Measurements from ENCODE around the gene VWA8.
"Not testable (repeated sequence)": the region's sequence is repeated elsewhere in the genome, so short reads cannot be mapped to it uniquely, and the experiment has no call there.

VWA8 gene

DNA sequence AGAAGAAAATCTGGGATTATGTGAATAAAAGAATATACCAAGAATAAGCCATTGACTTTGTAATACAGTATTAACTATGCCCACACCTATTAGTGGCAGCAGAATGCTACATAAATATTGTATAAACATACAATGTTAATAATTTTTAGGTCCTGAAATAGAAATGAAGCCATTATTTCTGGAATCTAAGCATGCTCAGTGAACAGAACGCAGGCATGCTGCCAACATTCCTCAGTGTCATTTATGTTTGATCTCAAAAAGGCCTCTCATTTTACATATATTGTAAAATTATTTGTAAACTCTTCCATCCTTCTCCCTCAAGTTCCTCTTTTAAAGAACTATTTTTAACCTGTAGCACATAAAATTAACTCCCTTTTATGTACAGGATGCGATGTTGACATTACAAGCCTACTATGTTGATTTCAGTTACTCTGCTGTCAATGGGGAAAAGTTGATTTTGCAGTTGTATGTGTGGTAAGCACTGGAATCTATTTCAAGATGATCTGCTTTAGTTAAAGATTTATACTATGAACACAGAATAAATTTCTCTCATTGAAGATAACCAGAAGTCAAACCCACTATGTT lies 118.8 kb downstream of the VWA8 start:
- DNase-seq = no peak

GRCh38 chr13:41837629-41838028 lies 123.3 kb downstream of the VWA8 start:
- no peak for DNase-seq

DNA sequence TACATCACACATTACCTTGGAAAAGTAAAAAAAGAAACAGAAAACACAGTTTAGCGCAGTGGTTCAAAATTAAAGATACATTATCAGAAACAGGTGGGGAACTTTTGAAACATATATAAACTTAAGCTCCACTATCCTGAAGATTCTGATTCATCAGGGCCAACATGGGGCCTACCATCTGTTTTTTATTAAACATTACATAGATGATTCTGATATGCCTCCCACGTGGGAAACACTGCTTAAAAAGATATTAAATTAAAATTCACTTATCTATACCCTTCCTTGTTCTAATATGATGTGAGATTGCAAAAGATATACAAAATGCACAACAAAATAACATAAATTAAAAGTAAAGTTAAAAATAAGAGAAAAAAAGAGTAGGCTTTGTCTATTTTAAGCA lies 125.0 kb downstream of the VWA8 start:
- no peak for DNase-seq

DNA sequence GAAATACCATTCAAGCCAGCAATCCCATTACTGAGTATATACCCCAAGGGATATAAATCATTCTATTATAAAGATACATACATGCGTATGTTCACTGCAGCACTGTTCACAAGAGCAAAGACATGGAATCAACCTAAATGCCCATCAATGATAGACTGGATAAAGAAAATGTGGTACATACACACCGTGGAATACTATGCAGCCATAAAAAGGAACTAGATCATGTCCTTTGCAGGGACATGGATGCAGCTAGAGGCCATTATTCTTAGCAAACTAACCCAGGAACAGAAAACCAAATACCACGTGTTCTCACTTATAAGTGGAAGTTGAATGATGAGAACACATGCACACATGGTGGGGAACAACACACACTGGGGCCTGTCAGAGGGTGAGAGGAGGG lies 126.2 kb downstream of the VWA8 start:
- not testable (repeated sequence) for DNase-seq

DNA sequence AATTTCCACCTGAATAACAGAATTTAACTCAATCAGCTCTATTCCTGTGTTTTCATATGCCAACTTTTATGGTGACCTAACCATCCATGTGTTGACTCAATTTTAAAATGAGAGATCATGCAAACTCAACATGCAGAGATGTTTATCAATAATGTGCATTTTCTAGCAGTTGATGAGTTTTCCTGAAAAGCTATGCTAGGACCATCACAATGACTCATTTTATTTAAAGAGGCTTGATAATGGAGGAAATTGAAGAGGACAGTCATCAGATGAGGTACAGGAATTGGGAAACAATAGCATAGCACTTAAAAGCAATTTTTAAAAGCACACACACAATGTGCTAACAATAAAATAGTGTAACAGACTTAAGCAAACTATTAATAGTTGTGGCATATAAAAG lies 127.1 kb downstream of the VWA8 start:
- DNase-seq = no peak

GRCh38 chr13:41833201-41833600 lies 127.7 kb downstream of the VWA8 start:
- DNase-seq = no peak

- DNase-seq = no peak
Measured at GRCh38 chr13:41827507-41828213, 133.2 kb downstream of the VWA8 start.

DNA sequence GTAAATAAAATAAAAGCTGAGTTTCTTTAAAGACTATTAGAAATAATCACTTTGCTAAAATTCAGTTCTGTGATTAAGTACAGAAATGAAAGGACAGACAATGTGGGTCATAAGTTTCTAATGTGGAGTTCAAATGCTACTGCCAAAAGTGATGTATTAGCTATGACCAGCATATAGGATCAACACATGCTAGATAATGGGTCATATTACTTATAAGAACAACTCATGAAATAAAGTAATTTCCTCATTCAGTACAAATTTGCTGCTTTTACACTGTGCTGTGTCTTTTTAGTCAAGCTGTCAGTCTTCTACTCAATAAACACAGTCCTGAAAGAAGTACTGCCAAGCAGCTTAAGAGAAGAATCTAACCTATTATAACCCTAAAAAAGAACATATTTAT lies 135.2 kb downstream of the VWA8 start:
- DNase-seq = no peak

GRCh38 chr13:41823476-41823875 lies 137.4 kb downstream of the VWA8 start:
- DNase-seq = no peak

- DNase-seq = no peak
Measured at GRCh38 chr13:41822560-41822959, 138.3 kb downstream of the VWA8 start.

DNA sequence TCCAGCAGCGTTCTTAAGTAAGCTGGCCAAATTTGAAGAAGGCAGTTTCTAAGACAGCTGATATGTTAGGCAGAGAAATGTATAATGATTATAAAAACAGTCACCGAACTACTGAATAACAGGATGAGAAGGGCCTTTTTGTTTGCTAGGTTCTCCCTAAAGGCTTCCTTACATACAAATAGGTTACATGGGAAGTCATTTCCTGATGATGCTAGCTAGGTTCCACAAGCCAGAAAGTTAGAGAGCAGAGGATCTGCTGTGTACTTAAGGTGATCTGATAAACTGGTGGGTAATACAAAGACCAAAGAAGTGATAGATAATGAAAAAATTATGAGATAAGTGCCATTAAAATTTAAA lies 139.7 kb downstream of the VWA8 start:
- no peak for DNase-seq

DNA sequence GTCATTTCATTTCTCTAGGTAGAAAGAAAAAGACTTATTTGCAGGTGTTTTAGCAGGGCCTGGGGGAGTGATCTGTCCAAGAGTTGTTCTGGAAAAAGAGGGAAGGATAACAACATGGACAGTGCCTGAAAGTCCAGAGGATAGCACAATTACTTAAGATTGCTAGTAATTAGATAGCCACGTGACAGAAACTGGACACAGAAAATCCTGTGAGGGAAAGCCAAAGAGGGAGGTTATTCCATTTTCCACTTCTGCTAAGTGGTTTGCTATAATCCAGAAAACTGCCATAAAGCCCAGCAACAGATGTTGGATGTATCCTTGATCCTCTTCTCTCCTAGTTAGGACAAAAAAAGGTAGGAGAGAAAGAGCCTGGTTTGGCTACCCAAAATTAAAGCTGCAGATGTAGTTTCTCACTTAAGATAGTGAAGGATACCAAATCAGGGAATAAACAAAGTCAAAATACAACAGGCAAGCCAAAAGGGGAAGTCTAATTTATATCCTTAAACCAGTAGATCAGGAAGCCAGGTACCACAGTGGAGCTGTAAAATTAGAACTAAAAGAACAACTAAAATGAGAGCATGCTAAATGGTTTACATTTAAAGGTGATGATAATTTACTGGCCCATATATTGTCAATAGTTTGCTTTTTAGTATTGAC lies 140.2 kb downstream of the VWA8 start:
- DNase-seq = no peak

DNA sequence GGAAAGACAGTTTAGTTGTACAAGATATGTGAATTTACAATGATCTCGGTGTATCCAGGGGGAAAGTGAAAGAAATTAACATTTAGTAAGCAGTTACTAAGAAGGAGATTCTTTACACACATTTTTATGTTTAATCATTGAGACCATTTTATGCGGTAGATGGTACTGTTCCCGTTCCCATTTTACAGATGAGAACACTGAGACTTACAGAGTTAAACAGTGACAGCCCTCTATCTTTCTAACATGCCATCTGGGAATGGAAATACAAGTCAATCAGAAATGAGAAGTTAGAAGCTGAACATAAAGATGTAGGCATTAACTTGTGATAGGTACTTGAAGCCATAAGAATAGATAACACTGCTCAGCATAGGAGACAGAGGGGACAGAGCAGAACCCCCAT lies 144.9 kb downstream of the VWA8 start:
- no peak for DNase-seq

- DNase-seq = no peak
Measured at GRCh38 chr13:41813426-41813825, 147.5 kb downstream of the VWA8 start.

DNA sequence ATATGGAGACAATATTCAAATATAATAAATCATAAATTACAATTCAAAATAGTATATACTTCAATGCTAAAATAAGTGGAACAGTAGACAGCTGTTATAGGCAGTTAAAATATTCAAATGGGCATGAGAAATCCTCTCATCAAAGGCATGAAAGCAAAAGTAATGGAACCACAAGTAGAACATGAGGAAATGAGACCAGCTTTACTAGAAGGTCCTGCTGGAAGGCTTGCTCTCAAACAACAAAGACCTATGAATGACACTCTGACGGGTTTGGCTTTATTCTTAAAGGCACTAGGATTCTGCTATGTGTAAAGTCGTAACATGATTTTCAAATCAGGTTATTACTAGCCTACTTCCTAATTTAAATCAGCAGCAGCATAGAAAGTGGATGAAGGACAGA lies 148.1 kb downstream of the VWA8 start:
- DNase-seq = no peak

DNA sequence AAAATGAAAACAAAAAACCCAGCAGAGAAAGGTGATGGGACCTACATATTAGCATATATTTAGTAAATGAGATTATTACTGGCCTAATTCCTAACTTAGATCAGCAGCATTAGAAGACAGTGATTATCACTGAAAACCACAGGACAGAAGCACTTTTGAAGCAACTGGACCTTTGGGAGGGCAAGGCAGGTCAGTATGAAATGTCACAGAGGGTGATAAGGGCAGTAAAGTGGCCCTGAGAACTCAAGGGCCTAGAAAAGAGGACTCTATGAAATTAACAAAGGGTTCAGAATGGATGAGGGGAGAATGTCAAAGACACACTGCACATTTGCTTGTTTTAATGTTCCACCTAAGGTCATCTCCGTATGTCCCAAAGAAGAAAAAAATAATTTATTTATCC lies 148.7 kb downstream of the VWA8 start:
- DNase-seq = no peak

DNA sequence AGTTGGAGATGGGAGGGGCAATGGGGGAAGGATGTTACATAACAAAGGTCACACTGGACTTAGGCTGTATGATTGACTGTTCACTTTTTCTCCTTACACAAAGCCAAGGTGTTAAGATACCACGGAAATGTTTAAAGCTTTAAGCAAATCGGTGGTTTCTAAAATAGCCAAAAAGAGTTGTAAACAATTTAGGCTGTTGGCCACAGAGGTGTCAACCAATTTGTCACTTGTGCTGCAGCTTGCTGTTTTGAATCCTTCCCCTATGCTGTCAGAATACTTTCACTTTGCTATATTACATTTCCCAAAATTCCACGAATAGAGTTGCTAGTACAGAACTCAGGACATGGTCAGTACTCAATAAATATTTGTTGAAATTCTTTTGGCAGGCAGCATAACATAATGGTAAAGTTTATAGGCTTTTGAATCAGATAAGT lies 149.3 kb downstream of the VWA8 start:
- DNase-seq = no peak

DNA sequence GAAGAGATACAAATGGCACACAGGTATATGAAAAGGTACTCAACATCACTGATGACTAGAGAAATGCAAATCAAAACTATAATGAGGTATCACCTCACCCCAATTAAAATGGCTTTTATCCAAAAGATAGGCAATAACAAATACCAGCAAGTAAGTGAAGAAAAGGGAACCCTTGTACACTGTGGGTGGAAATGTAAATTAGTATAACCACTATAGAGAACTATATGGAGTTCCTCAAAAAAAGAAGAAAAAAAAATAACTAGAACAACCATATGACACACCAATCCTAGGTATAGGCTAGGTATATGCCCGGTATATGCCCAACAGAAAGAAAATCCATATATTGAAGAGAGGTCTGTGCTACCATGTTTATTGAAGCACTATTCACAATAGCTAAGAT lies 150.9 kb downstream of the VWA8 start:
- no peak for DNase-seq

DNA sequence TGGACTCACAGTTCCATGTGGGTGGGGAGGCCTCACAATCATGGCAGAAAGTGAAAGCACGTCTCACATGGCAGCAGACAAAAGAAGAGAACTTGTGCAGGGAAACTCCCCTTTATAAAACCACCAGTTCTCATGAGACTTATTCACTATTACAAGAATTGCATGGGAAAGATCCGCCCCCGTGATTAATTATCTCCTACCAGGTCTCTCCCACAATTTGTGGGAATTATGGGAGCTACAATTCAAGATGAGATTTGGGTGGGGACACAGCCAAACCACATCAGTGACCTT lies 157.5 kb downstream of the VWA8 start:
- DNase-seq = not testable (repeated sequence)

- DNase-seq = no peak
Measured at GRCh38 chr13:41802684-41803444, 158.0 kb downstream of the VWA8 start.

DNA sequence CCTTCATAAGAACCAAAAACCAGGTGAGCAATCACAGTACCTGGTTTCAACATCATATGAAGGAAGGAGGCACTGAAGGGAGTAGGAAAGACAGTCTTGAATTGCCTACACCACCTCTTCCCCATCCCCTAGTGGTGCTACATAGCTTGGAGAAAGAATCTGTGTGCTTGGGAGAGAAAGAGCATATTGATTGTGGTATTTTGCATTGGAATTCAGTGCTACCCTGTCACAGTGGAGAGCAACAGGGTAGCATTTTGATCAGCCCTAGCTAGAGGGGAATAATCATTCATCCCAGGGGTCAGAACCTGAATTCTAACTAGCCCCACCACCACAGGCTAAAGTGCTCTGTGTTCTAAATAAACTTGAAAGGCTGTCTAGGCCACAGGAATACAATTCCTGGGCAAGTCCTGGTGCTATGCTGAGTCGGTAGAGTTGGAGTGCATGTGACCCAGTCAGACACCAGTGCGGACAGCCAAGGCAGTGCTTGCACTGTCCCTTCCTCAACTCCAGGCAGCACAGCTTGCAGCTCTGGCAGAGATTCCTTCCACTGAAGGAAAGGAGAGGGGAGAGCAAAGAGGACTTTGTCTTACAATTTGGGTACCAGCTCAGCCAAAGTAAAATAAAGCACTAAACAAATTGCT lies 158.7 kb downstream of the VWA8 start:
- no peak for DNase-seq

- no peak for DNase-seq
Measured at GRCh38 chr13:41791056-41791455, 169.9 kb downstream of the VWA8 start.

GRCh38 chr13:41788552-41788951 lies 172.4 kb downstream of the VWA8 start:
- DNase-seq = no peak
